ENCODE results near the gene PTS. TPM values are rescaled to one million over a fixed set of nuclear protein-coding genes. Genes with fewer than 3 reads are reported as not detected.

PTS gene
- total RNA-seq, 2 experiments from 2014 or later: 17.4 to 23.8 TPM

DNA sequence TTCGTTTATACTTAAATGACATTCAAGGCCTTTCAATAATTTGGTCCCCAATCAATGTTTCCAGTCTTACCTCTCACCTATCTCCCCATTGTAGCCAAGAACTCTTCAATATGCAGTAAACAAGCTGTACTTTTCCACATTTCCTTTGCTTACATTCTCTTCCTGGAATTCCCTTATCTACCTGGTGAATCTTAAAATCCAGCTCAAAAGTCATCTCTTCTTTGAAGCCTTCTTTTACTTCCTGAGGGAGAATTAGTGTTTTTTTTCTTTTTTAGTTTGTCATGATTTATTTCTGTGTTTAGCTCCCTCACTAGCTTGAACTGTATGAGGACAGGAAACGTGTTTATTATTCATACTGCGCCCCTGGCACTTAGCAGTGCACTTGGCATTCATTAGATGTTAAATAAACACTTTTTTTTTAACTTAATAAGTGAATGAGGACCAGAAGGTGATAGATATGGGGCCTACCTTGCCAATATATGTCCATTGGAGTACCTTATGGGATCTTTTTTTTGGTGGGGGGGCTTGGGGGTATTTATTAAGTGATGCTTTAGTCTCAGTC lies 4.9 kb upstream of the PTS start:
- Mint-ChIP-seq H3K36me3 (ENCODE audit: low read depth) (no peaks in the 10 kb centered on the region), H3K9me3 (ENCODE audit: low read depth) (no peaks in the 10 kb centered on the region), H3K27ac (no peak overlapping the region), H3K27me3 (no peaks in the 10 kb centered on the region), H3K4me1 (no peaks in the 10 kb centered on the region), H3K4me3 (no peak overlapping the region)
- CTCF ChIA-PET: interaction anchor here (0.8 to 8.6 kb wide), 9 partner anchors 9 to 1068 kb away, joined by 3 to 191 read pairs (median 4); no protein-coding TSS in a partner anchor
- POLR2A ChIA-PET: no interaction called here
- intact Hi-C loops (cut with DNase I, micrococcal nuclease): loop anchor here in 1 of 2 experiments (10.0 kb wide), 1 partner anchor 1553 kb away; the partner anchor contains the start of genes CLDN25 and ZW10
- ATAC-seq (no peak), DNase-seq (no peak)

DNA sequence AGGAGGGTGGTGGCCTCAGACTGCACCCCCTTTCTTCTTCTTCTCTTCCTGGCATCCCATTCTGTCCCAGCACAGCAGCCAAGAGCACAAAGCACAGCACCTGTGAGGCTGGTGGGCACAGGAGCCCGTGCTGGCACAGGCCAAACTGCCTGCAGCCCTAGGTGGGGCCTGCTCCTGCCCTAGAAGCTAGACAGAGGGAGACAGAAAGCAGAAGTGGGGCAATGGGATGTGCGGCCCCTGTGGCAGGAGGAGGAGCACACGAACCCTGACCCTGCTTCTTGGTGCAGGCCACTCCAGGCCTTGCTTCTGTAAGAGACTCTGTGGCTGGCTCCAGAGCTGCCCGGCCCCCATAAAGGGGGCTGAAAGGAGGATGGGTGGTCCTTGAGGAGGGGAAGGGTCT lies 3.9 kb upstream of the PTS start:
- intact Hi-C loops (cut with DNase I, micrococcal nuclease): loop anchor here in 1 of 2 experiments (10.0 kb wide), 1 partner anchor 1552 kb away; the partner anchor contains the start of genes CLDN25 and ZW10

DNA sequence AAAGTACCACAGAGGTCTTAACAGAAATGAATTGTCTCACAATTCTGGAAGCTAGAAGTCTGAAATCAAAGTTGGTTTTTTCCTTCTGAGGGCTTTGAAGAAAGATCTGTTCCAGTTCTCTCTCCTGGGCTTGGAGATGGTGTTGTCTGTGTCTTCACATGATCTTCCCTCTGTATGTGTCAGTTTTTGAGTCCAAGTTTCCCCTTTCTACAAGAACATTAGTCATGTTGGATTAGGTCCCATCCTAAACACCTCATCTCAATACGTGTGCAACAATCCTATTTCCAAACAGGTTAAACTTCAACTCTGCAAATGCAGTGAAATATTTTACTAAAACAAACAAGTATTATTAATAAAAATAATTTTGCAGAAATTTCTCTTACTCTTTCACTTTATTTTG lies 3.1 kb upstream of the PTS start:
- intact Hi-C loops (cut with DNase I, micrococcal nuclease): loop anchor here in 1 of 2 experiments (10.0 kb wide), 1 partner anchor 1552 kb away; the partner anchor contains the start of genes CLDN25 and ZW10

More for the DNA sequence above, 3.9 kb upstream of the PTS start:
- ATAC-seq (no peak), DNase-seq (no peak)
- ChIA-PET POLR2A (no interaction called here), CTCF (interaction anchor here (0.7 to 8.6 kb wide), 3 partner anchors 10 to 334 kb away, joined by 3 to 191 read pairs (median 3); no protein-coding TSS in a partner anchor)
- Mint-ChIP-seq H3K4me1 (peaks cover 4% of the 10 kb centered on the region), H3K4me3 (no peak overlapping the region), H3K27me3 (no peaks in the 10 kb centered on the region), H3K9me3 (ENCODE audit: low read depth) (no peaks in the 10 kb centered on the region), H3K36me3 (ENCODE audit: low read depth) (peaks cover 3% of the 10 kb centered on the region), H3K27ac (no peak overlapping the region)

DNA sequence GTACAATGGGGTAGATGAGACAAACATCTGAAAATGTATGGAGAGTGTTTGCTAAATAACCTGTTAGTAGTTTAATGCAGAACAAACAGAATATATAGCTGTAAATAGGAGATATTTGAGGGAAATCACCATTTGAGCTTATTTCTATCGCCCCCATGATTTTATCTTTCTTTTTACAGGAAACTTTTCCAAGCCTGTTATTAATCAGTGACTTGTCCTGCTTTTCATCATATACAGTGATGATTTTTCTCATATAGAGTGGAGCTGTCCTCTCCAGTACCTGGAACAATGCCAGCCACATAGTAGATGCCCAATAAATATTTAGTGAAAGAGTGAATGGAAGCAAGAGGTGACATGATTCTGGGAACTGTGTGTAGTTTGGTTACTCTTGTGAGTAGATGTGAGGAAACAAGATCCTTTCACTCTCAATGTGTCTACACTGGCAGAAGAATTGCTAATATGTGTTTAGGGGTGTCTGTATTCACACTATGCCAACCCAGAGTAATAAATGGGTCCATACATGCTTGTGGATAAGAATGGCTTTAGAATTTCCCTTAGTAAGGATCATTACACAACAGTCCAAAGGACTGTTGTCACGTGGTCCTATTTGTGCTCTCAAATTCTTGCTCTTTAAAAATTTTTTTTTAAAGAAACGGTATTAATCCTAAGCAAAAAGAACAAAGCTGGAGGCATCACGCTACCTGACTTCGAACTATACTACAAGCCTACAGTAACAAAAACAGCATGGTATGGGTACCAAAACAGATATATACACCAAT lies 2.3 kb upstream of the PTS start:
- Mint-ChIP-seq H3K36me3 (ENCODE audit: low read depth) (peaks cover 14% of the 10 kb centered on the region), H3K9me3 (ENCODE audit: low read depth) (no peaks in the 10 kb centered on the region), H3K4me1 (peaks cover 18% of the 10 kb centered on the region), H3K27ac (no peak overlapping the region), H3K27me3 (no peaks in the 10 kb centered on the region), H3K4me3 (no peak overlapping the region)
- DNase-seq: no peak
- intact Hi-C loops (cut with DNase I, micrococcal nuclease): loop anchor here in 1 of 2 experiments (10.0 kb wide), 1 partner anchor 1551 kb away; the partner anchor contains the start of genes CLDN25 and ZW10
- ChIA-PET POLR2A (no interaction called here), CTCF (interaction anchor here (0.6 to 8.6 kb wide), 4 partner anchors 9 to 332 kb away, joined by 3 to 191 read pairs (median 4); no protein-coding TSS in a partner anchor)
- ATAC-seq: no peak

More for the DNA sequence above, 3.1 kb upstream of the PTS start:
- DNase-seq (no peak), ATAC-seq (no peak)
- Mint-ChIP-seq H3K9me3 (ENCODE audit: low read depth) (no peaks in the 10 kb centered on the region), H3K4me1 (peaks cover 11% of the 10 kb centered on the region), H3K27me3 (no peaks in the 10 kb centered on the region), H3K36me3 (ENCODE audit: low read depth) (peaks cover 5% of the 10 kb centered on the region), H3K4me3 (no peak overlapping the region), H3K27ac (no peak overlapping the region)
- ChIA-PET POLR2A (no interaction called here), CTCF (interaction anchor here (0.6 to 8.6 kb wide), 8 partner anchors 9 to 333 kb away, joined by 3 to 191 read pairs (median 3); no protein-coding TSS in a partner anchor)

DNA sequence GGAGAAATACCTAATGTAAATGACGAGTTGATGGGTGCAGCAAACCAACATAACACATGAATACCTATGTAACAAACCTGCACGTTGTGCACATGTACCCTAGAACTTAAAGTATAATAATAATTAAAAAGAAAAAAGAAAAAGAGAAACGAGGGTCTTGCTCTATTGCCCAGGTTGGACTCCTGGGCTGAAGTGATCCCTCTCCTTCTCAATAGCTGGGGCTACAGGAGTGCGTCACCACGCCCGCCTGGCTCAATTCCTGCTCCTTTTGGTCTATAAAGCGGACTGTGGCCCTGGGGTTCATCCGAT lies 521 bp upstream of the PTS start:
- peak overlapping the region; percentile 94 for H3K27ac Mint-ChIP-seq
- intact Hi-C loops (cut with DNase I, micrococcal nuclease): loop anchor here (1.0 to 10.0 kb wide), 11 partner anchors 14 to 1649 kb away; partner anchors contain the start of genes ZW10 (in 2 of the 2), CFAP68 (in 1 of the 2), CLDN25 (in 1 of the 2) and FDXACB1 (in 1 of the 2)
- H3K4me1 Mint-ChIP-seq: peaks cover 19% of the 10 kb centered on the region
- peak overlapping the region; percentile 78 for H3K4me3 Mint-ChIP-seq
- H3K27me3 Mint-ChIP-seq: no peaks in the 10 kb centered on the region
- CTCF ChIA-PET: interaction anchor here (1.5 kb wide), 1 partner anchor 53 kb away, joined by 3 read pairs; no protein-coding TSS in a partner anchor
- ATAC-seq (no peak), DNase-seq (no peak)
- no peaks in the 10 kb centered on the region for H3K9me3 Mint-ChIP-seq (ENCODE audit: low read depth)
- peaks cover 26% of the 10 kb centered on the region for H3K36me3 Mint-ChIP-seq (ENCODE audit: low read depth)
- POLR2A ChIA-PET: no interaction called here

DNA sequence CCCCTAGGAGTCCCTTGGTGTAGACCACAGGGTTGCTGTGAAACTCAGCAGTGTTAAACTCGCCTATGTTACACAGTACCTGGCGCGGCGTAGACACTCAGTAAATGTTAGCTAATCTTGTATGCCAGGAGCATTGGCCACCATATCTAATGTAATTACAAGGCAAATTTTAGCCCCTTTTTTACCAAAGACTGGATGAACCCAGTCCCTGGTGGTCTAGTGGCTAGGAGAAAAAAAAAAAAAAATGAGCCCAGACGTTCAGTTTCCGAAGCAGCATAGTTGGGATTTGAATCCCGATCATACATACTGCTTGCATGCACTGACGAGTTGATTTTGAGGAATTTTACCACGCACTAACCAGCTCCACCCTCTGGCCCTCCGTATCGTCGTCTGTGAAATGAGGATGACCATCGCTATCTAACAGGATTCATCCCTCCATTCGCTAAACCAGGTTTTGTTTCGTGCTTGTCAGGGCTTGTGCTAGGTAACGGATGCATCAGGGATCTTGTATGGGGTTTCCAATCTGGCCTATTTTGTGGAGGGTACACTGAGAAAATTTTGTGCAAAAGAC lies 688 bp downstream of the PTS start:
- Mint-ChIP-seq H3K4me3 (peak overlapping the region; percentile 78), H3K36me3 (ENCODE audit: low read depth) (peaks cover 29% of the 10 kb centered on the region), H3K27ac (peak overlapping the region; percentile 94), H3K27me3 (no peaks in the 10 kb centered on the region), H3K4me1 (peaks cover 19% of the 10 kb centered on the region), H3K9me3 (ENCODE audit: low read depth) (no peaks in the 10 kb centered on the region)
- POLR2A ChIA-PET: no interaction called here
- CTCF ChIA-PET: interaction anchor here (1.0 to 1.9 kb wide), 3 partner anchors 51 to 58 kb away, joined by 3 to 11 read pairs (median 5); no protein-coding TSS in a partner anchor
- DNase-seq: no peak
- intact Hi-C loops (cut with DNase I, micrococcal nuclease): loop anchor here (1.0 to 10.0 kb wide), 11 partner anchors 16 to 1648 kb away; partner anchors contain the start of genes ZW10 (in 2 of the 2), CFAP68 (in 1 of the 2), CLDN25 (in 1 of the 2) and FDXACB1 (in 1 of the 2)
- ATAC-seq: peak; percentile 66

DNA sequence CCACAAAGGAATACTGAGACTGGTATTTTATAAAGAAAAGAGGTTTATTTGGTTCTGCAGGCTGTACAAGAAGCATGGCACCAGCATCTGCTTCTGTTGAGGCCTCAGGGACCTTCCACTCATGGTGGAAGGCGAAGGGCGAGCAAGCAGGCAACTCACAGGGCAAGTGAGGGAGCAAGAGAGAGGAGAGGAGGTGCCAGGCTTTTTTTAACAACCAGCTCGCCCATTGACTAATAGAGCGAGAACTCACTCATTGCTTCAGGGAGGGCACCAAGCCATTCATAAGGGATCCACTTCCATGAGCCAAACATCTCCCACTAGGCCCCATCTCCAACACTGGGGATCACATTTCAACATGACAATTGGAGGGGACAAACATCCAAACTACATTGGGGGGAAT lies 1.2 kb downstream of the PTS start:
- CTCF ChIA-PET: interaction anchor here (0.8 to 5.0 kb wide), 7 partner anchors 8 to 349 kb away, joined by 3 to 28 read pairs (median 3); partner anchors contain the start of genes BCO2 and FDXACB1
- no peaks in the 10 kb centered on the region for H3K27me3 Mint-ChIP-seq
- DNase-seq (peak; percentile 13), ATAC-seq (no peak)
- H3K36me3 Mint-ChIP-seq (ENCODE audit: low read depth): peaks cover 29% of the 10 kb centered on the region
- POLR2A ChIA-PET: no interaction called here
- H3K9me3 Mint-ChIP-seq (ENCODE audit: low read depth): no peaks in the 10 kb centered on the region
- H3K27ac Mint-ChIP-seq: peak overlapping the region; percentile 94
- intact Hi-C loops (cut with DNase I, micrococcal nuclease): loop anchor here (2.0 to 10.0 kb wide), 7 partner anchors 155 to 1647 kb away; partner anchors contain the start of genes ZW10 (in 2 of the 2), CLDN25 (in 1 of the 2), NKAPD1 (in 1 of the 2) and PIH1D2 (in 1 of the 2)
- H3K4me1 Mint-ChIP-seq: peaks cover 19% of the 10 kb centered on the region
- H3K4me3 Mint-ChIP-seq: peak overlapping the region; percentile 78

DNA sequence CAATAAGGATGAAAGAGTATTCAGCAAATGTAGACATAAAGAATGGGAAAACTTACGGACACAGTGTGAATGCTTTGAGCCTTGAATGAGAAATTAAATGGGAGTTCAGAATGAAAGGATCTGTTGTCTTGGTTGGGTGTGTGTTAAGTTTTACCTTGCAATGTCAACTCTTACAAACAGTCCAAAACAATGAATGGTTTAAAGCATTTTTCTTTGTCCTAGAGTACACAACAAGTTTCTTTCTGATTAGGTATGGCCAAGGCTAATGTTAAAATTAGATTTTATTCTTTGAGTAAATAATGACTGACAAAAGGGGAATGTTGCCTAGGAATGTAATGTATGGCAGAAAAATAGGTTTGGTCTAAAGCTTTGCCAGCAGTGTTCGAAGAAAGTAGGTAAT lies 2.5 kb downstream of the PTS start:
- no peak for ATAC-seq
- H3K36me3 Mint-ChIP-seq (ENCODE audit: low read depth): peaks cover 32% of the 10 kb centered on the region
- no peak overlapping the region for H3K4me3 Mint-ChIP-seq
- H3K4me1 Mint-ChIP-seq: peaks cover 19% of the 10 kb centered on the region
- POLR2A ChIA-PET: no interaction called here
- CTCF ChIA-PET: interaction anchor here (1.2 to 5.0 kb wide), 3 partner anchors 51 to 56 kb away, joined by 4 to 28 read pairs (median 11); no protein-coding TSS in a partner anchor
- no peaks in the 10 kb centered on the region for H3K27me3 Mint-ChIP-seq
- intact Hi-C loops (cut with DNase I, micrococcal nuclease): loop anchor here (5.0 to 10.0 kb wide), 5 partner anchors 156 to 1546 kb away; partner anchors contain the start of genes ZW10 (in 2 of the 2), CLDN25 (in 1 of the 2), NKAPD1 (in 1 of the 2) and PIH1D2 (in 1 of the 2)
- no peak for DNase-seq
- no peaks in the 10 kb centered on the region for H3K9me3 Mint-ChIP-seq (ENCODE audit: low read depth)
- no peak overlapping the region for H3K27ac Mint-ChIP-seq

DNA sequence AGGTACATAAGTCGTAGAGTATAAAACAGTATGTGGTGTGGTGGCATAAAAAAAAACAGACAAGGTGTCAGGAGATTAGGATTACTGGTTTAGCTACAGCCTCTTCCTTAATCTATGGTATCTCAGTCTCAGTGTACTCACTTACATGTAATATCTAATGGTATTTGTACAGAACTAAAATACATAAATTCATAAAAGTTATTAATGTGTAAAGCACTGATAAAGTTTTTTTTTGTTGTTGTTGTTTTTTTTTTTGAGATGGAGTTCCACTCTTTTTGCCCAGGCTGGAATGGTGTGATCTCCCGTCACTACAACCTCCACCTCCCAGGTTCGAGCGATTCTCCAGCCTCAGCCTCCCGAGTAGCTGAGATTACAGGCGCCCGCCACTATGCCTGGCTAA lies 2.9 kb downstream of the PTS start:
- no peak for ATAC-seq
- no peaks in the 10 kb centered on the region for H3K9me3 Mint-ChIP-seq (ENCODE audit: low read depth)
- no peaks in the 10 kb centered on the region for H3K27me3 Mint-ChIP-seq
- CTCF ChIA-PET: interaction anchor here (1.2 to 5.0 kb wide), 2 partner anchors 51 to 53 kb away, joined by 4 to 28 read pairs; no protein-coding TSS in a partner anchor
- H3K36me3 Mint-ChIP-seq (ENCODE audit: low read depth): peaks cover 34% of the 10 kb centered on the region
- POLR2A ChIA-PET: no interaction called here
- peaks cover 19% of the 10 kb centered on the region for H3K4me1 Mint-ChIP-seq
- DNase-seq: no peak
- intact Hi-C loops (cut with DNase I, micrococcal nuclease): loop anchor here (5.0 to 10.0 kb wide), 5 partner anchors 157 to 1546 kb away; partner anchors contain the start of genes ZW10 (in 2 of the 2), CLDN25 (in 1 of the 2), NKAPD1 (in 1 of the 2) and PIH1D2 (in 1 of the 2)
- H3K27ac Mint-ChIP-seq: no peak overlapping the region
- H3K4me3 Mint-ChIP-seq: no peak overlapping the region

DNA sequence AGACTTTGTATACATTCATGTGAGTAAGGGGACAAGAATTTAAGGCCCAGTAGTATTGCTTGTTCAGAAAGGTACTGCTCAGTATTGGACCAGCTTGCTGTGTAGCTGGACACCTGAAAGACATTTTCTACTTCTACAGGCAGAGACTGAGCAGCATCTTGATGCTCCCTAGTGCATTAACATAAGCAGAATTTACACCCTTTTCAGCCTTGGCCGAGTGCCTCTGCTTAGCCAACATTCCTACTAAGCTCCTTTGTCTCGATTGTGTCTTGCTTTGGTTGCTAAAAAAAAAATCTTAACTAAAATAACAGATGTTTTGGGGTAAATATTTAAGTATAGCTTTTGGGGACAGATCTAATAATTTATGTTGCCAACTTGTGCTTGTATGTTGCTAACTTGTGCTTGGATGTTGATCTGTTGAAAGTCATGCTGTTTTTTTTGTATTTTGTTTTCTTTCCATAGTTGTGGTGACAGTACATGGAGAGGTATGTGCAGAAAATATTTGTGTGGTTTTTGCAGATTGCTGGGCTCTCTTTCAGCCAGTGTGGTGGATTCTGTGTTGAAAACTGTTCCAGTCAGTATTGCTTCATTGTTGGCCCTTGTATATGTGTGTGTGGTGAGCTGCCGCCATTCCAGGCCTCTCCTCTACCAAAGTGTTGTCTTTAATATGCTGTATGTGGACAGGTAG lies 3.7 kb downstream of the PTS start:
- no peaks in the 10 kb centered on the region for H3K27me3 Mint-ChIP-seq
- ATAC-seq: no peak
- intact Hi-C loops (cut with DNase I, micrococcal nuclease): loop anchor here (5.0 to 10.0 kb wide), 5 partner anchors 158 to 1545 kb away; partner anchors contain the start of genes ZW10 (in 2 of the 2), CLDN25 (in 1 of the 2), NKAPD1 (in 1 of the 2) and PIH1D2 (in 1 of the 2)

More for the DNA sequence above, 3.7 kb downstream of the PTS start:
- no peak overlapping the region for H3K27ac Mint-ChIP-seq
- H3K36me3 Mint-ChIP-seq (ENCODE audit: low read depth): peaks cover 34% of the 10 kb centered on the region
- no peaks in the 10 kb centered on the region for H3K9me3 Mint-ChIP-seq (ENCODE audit: low read depth)
- H3K4me1 Mint-ChIP-seq: peaks cover 19% of the 10 kb centered on the region
- ChIA-PET CTCF (interaction anchor here (0.7 to 5.0 kb wide), 3 partner anchors 12 to 52 kb away, joined by 3 to 28 read pairs (median 4); no protein-coding TSS in a partner anchor), POLR2A (no interaction called here)
- H3K4me3 Mint-ChIP-seq: no peak overlapping the region
- DNase-seq: no peak
